Esophagus muscularis mucosa (tissue), 4 donors: ENCODE measurements around the gene NLRC3. TPM values are rescaled to one million over a fixed set of nuclear protein-coding genes. Genes with fewer than 3 reads are reported as not detected.

Experiments
- DNase-seq: peaks from one replicate; pipeline ENCODE4 v3.0.0-alpha.2; 2017; ENCODE audit errors: extremely low spot score
- H3K27ac ChIP-seq, 4 donors: fragments of 200-600 bp; sonication (generic); replicated peaks in 1 of 4; 1 replicate in 3 of 4; 2 replicates in 1 of 4; pipeline ENCODE4 v1.5.1; 2016 to 2019; ENCODE audit warnings: mild to moderate bottlenecking in 1 of 4
- H3K27me3 ChIP-seq, 4 donors: fragments of 200-600 bp; sonication (generic); one replicate each; pipeline versions ENCODE4 v1.5.1 to v1.6.0; 2016 to 2019
- H3K36me3 ChIP-seq, 4 donors: fragments of 200-600 bp; sonication (generic); one replicate each; pipeline ENCODE4 v1.5.1; 2016 to 2019
- H3K4me1 ChIP-seq, 4 donors: fragments of 200-600 bp; sonication (generic); one replicate each; pipeline ENCODE4 v1.5.1; 2016 to 2019
- H3K4me3 ChIP-seq, 4 donors: fragments of 200-600 bp; sonication (generic); 1 replicate in 2 of 4; 2 replicates in 2 of 4; pipeline ENCODE4 v1.5.1; 2016 to 2019; ENCODE audit warnings: mild to moderate bottlenecking in 4 of 4, moderate library complexity in 1 of 4
- H3K9me3 ChIP-seq, 4 donors: fragments of 200-600 bp; sonication (generic); 1 replicate in 3 of 4; 2 replicates in 1 of 4; pipeline ENCODE4 v1.5.1; 2016 to 2019
- EP300 ChIP-seq: sonication (generic); formaldehyde crosslinking; IDR thresholded peaks from one replicate; pipeline ENCODE4 v1.6.1; 2017; ENCODE audit warnings: antibody characterized with exemption
- POLR2A ChIP-seq: fragments of 450-650 bp; IDR thresholded peaks from one replicate; pipeline ENCODE4 v1.6.1; 2017; ENCODE audit warnings: antibody characterized with exemption, moderate library complexity, mild to moderate bottlenecking, low read depth
- POLR2AphosphoS5 ChIP-seq, 2 donors: sonication (generic); formaldehyde crosslinking; IDR thresholded peaks; one replicate each; pipeline ENCODE4 v1.6.1; 2017; ENCODE audit warnings: antibody characterized with exemption in 2 of 2
- WGBS: methylation state at CpG from one replicate; pipeline ENCODE4 v1.1.5; 2018; 5-methylcytosine and 5-hydroxymethylcytosine counted together
- intact Hi-C: fragments of 100-400 bp; cut with DNase I; formaldehyde crosslinking; loops from one replicate; pipeline ENCODE4 v1.15.1; 2023
- total RNA-seq, 4 donors: library from RNA; depleted of rRNA; stranded (reverse); fragments of >200 nt; gene quantifications; one replicate each; pipeline versions ENCODE4 v1.1.0 to v1.2.1, GENCODE V29; 2016
- TF ChIP-seq, protein P1 (sequence below), 3 experiments: fragments of 200-600 bp in 2 of 3; fragments of 450-650 bp in 1 of 3; sonication (generic) in 2 of 3; IDR thresholded peaks; one replicate each; pipeline ENCODE4 v1.5.1; 2017 to 2019; ENCODE audit warnings: antibody characterized with exemption in 3 of 3, mild to moderate bottlenecking in 2 of 3, moderate library complexity in 1 of 3

The NLRC3 gene
- total RNA-seq, 4 donors from 2014 or later, result 0.57 to 2.5 (median 0.95) TPM

GRCh38 chr16:3595110-3595486, 17.9 kb upstream of the NLRC3 start:
- Histone ChIP-seq H3K27me3 (no peaks in the 10 kb centered on the region), H3K36me3 (peaks cover 5 to 77% (median 30%) of the 10 kb centered on the region in 4 donors), H3K4me1 (no peaks in the 10 kb centered on the region), H3K27ac (no peak overlapping the region), H3K4me3 (no peak overlapping the region), H3K9me3 (no peaks in the 10 kb centered on the region)
- TF ChIP-seq POLR2AphosphoS5 (IDR thresholded peaks at IDR 0.05) (no peak), POLR2A (no peak), EP300 (no peak)
- TF ChIP-seq, protein P1, sequence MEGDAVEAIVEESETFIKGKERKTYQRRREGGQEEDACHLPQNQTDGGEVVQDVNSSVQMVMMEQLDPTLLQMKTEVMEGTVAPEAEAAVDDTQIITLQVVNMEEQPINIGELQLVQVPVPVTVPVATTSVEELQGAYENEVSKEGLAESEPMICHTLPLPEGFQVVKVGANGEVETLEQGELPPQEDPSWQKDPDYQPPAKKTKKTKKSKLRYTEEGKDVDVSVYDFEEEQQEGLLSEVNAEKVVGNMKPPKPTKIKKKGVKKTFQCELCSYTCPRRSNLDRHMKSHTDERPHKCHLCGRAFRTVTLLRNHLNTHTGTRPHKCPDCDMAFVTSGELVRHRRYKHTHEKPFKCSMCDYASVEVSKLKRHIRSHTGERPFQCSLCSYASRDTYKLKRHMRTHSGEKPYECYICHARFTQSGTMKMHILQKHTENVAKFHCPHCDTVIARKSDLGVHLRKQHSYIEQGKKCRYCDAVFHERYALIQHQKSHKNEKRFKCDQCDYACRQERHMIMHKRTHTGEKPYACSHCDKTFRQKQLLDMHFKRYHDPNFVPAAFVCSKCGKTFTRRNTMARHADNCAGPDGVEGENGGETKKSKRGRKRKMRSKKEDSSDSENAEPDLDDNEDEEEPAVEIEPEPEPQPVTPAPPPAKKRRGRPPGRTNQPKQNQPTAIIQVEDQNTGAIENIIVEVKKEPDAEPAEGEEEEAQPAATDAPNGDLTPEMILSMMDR (IDR thresholded peaks at IDR 0.05), result no peak
- WGBS, result 100% methylated on average over 3 of the region's 11 CpGs
- DNase-seq, result no peak
- intact Hi-C loops, result no loop called here

- DNase-seq, result no peak
Measured at GRCh38 chr16:3594316-3595109, 17.3 kb upstream of the NLRC3 start.

GRCh38 chr16:3592559-3592958, 15.4 kb upstream of the NLRC3 start:
- Histone ChIP-seq H3K9me3 (no peaks in the 10 kb centered on the region), H3K4me1 (no peaks in the 10 kb centered on the region), H3K4me3 (no peak overlapping the region), H3K27me3 (no peaks in the 10 kb centered on the region), H3K27ac (no peak overlapping the region), H3K36me3 (peaks cover 3 to 83% (median 35%) of the 10 kb centered on the region in 4 donors)
- TF ChIP-seq, protein P1 (IDR thresholded peaks at IDR 0.05), result no peak
- TF ChIP-seq EP300 (no peak), POLR2A (no peak), POLR2AphosphoS5 (IDR thresholded peaks at IDR 0.05) (no peak)
- WGBS, result 96% methylated on average over 12 of the region's 12 CpGs
- no peak for DNase-seq
- intact Hi-C loops, result no loop called here

More at GRCh38 chr16:3594316-3595109, 17.3 kb upstream of the NLRC3 start:
- intact Hi-C loops, result no loop called here
- Histone ChIP-seq H3K27me3 (no peaks in the 10 kb centered on the region), H3K4me3 (no peak overlapping the region), H3K27ac (no peak overlapping the region), H3K9me3 (no peaks in the 10 kb centered on the region), H3K36me3 (peaks cover 3 to 77% (median 29%) of the 10 kb centered on the region in 4 donors), H3K4me1 (no peaks in the 10 kb centered on the region)
- WGBS, result 95% methylated on average over 22 of the region's 22 CpGs
- no peak for TF ChIP-seq POLR2AphosphoS5 (IDR thresholded peaks at IDR 0.05)
- TF ChIP-seq, protein P1 (IDR thresholded peaks at IDR 0.05), result no peak
- TF ChIP-seq EP300, result no peak
- TF ChIP-seq POLR2A, result no peak

- H3K27ac ChIP-seq, result no peak overlapping the region
- TF ChIP-seq EP300, result no peak
- TF ChIP-seq, protein P1 (IDR thresholded peaks at IDR 0.05), result no peak
- TF ChIP-seq POLR2AphosphoS5 (IDR thresholded peaks at IDR 0.05), result no peak
- no peak for TF ChIP-seq POLR2A
- no peak overlapping the region for H3K4me3 ChIP-seq
- no peaks in the 10 kb centered on the region for H3K27me3 ChIP-seq
- 91% methylated on average over 6 of the region's 6 CpGs for WGBS
- DNase-seq, result no peak
- no peaks in the 10 kb centered on the region for H3K4me1 ChIP-seq
- intact Hi-C loops, result no loop called here
- H3K36me3 ChIP-seq, result peaks cover 3 to 77% (median 35%) of the 10 kb centered on the region in 4 donors
- H3K9me3 ChIP-seq, result no peaks in the 10 kb centered on the region
Measured at GRCh38 chr16:3591991-3592390, 14.8 kb upstream of the NLRC3 start.
